ENCODE results near the gene CYB5A.

The CYB5A gene

GRCh38 chr18:74203811-74204210 lies 88.0 kb downstream of the CYB5A start:
- DNase-seq = no peak
